Activated CD4-positive, alpha-beta T cell treated with anti-CD3 and anti-CD28 coated beads, Interleukin-2, amount 10 ng/mL, durations not matched to agents 24 days and 14 days (primary cell): ENCODE data around the gene AGBL1. TPM values are rescaled to one million over a fixed set of nuclear protein-coding genes. Genes with fewer than 3 reads are reported as not detected.

Source experiments
- DNase-seq: peaks from one replicate; pipeline ENCODE4 v3.0.0; 2022
- H3K27ac Mint-ChIP-seq: one replicate; pipeline ENCODE4 v1.8.0; 2022; ENCODE audit warnings: mild to moderate bottlenecking, mixed read lengths
- H3K27me3 Mint-ChIP-seq: one replicate; pipeline ENCODE4 v1.8.0; 2022; ENCODE audit warnings: mixed read lengths
- H3K36me3 Mint-ChIP-seq: one replicate; pipeline ENCODE4 v1.8.0; 2022; ENCODE audit warnings: low read depth, mild to moderate bottlenecking, mixed read lengths
- H3K4me1 Mint-ChIP-seq: one replicate; pipeline ENCODE4 v1.8.0; 2021; ENCODE audit warnings: mixed read lengths
- H3K4me3 Mint-ChIP-seq: one replicate; pipeline ENCODE4 v1.8.0; 2022; ENCODE audit warnings: mild to moderate bottlenecking, moderate library complexity, mixed read lengths
- H3K9me3 Mint-ChIP-seq: one replicate; pipeline ENCODE4 v1.8.0; 2021; ENCODE audit warnings: mixed read lengths
- intact Hi-C: fragments of 100-400 bp; cut with micrococcal nuclease; formaldehyde crosslinking; loops from one replicate; pipeline ENCODE4 v1.15.1; 2023
- total RNA-seq: library from RNA; stranded (reverse); gene quantifications from 2 replicates; pipeline ENCODE4 v1.2.3, GENCODE V29; 2022

The AGBL1 gene
- total RNA-seq, 1 donor from 2014 or later: not detected

GRCh38 chr15:86355361-86355760, 275.7 kb downstream of the AGBL1 start:
- intact Hi-C loops: no loop called here
- Mint-ChIP-seq H3K4me1 (no peaks in the 10 kb centered on the region), H3K4me3 (no peak overlapping the region), H3K36me3 (no peaks in the 10 kb centered on the region), H3K9me3 (no peaks in the 10 kb centered on the region), H3K27ac (no peak overlapping the region), H3K27me3 (no peaks in the 10 kb centered on the region)
- DNase-seq: no peak

- intact Hi-C loops: no loop called here
- no peaks in the 10 kb centered on the region for H3K9me3 Mint-ChIP-seq
- no peak for DNase-seq
- no peak overlapping the region for H3K27ac Mint-ChIP-seq
- H3K36me3 Mint-ChIP-seq: no peaks in the 10 kb centered on the region
- H3K27me3 Mint-ChIP-seq: no peaks in the 10 kb centered on the region
- no peak overlapping the region for H3K4me3 Mint-ChIP-seq
- H3K4me1 Mint-ChIP-seq: no peaks in the 10 kb centered on the region
Measured at GRCh38 chr15:86355801-86356200, 276.1 kb downstream of the AGBL1 start.

- Mint-ChIP-seq H3K36me3 (no peaks in the 10 kb centered on the region), H3K9me3 (no peaks in the 10 kb centered on the region), H3K4me1 (no peaks in the 10 kb centered on the region), H3K27ac (no peak overlapping the region), H3K4me3 (no peak overlapping the region), H3K27me3 (no peaks in the 10 kb centered on the region)
- DNase-seq: no peak
- intact Hi-C loops: no loop called here
Measured at GRCh38 chr15:86362555-86362954, 282.9 kb downstream of the AGBL1 start.

- no peak for DNase-seq
- Mint-ChIP-seq H3K36me3 (no peaks in the 10 kb centered on the region), H3K9me3 (peaks cover 17% of the 10 kb centered on the region), H3K4me1 (no peaks in the 10 kb centered on the region), H3K4me3 (no peak overlapping the region), H3K27ac (no peak overlapping the region), H3K27me3 (no peaks in the 10 kb centered on the region)
- intact Hi-C loops: no loop called here
Measured at GRCh38 chr15:86373147-86373546, 293.5 kb downstream of the AGBL1 start.

GRCh38 chr15:86375733-86376280, 296.1 kb downstream of the AGBL1 start:
- H3K27me3 Mint-ChIP-seq: no peaks in the 10 kb centered on the region
- no peak overlapping the region for H3K4me3 Mint-ChIP-seq
- peaks cover 17% of the 10 kb centered on the region for H3K9me3 Mint-ChIP-seq
- H3K4me1 Mint-ChIP-seq: no peaks in the 10 kb centered on the region
- no peak for DNase-seq
- intact Hi-C loops: no loop called here
- no peaks in the 10 kb centered on the region for H3K36me3 Mint-ChIP-seq
- no peak overlapping the region for H3K27ac Mint-ChIP-seq

- Mint-ChIP-seq H3K27me3 (no peaks in the 10 kb centered on the region), H3K4me1 (no peaks in the 10 kb centered on the region), H3K4me3 (no peak overlapping the region), H3K36me3 (no peaks in the 10 kb centered on the region), H3K27ac (no peak overlapping the region), H3K9me3 (peaks cover 11% of the 10 kb centered on the region)
- no peak for DNase-seq
- intact Hi-C loops: no loop called here
Measured at GRCh38 chr15:86377914-86378313, 298.2 kb downstream of the AGBL1 start.

GRCh38 chr15:86382341-86382740, 302.7 kb downstream of the AGBL1 start:
- Mint-ChIP-seq H3K36me3 (no peaks in the 10 kb centered on the region), H3K4me1 (no peaks in the 10 kb centered on the region), H3K4me3 (no peak overlapping the region), H3K9me3 (no peaks in the 10 kb centered on the region), H3K27me3 (no peaks in the 10 kb centered on the region), H3K27ac (no peak overlapping the region)
- no peak for DNase-seq
- intact Hi-C loops: no loop called here

GRCh38 chr15:86383611-86384010, 303.9 kb downstream of the AGBL1 start:
- Mint-ChIP-seq H3K27me3 (no peaks in the 10 kb centered on the region), H3K27ac (no peak overlapping the region), H3K4me3 (no peak overlapping the region), H3K9me3 (no peaks in the 10 kb centered on the region), H3K36me3 (no peaks in the 10 kb centered on the region), H3K4me1 (no peaks in the 10 kb centered on the region)
- intact Hi-C loops: no loop called here
- no peak for DNase-seq

- H3K36me3 Mint-ChIP-seq: no peaks in the 10 kb centered on the region
- H3K4me3 Mint-ChIP-seq: no peak overlapping the region
- DNase-seq: no peak
- intact Hi-C loops: no loop called here
- H3K9me3 Mint-ChIP-seq: no peaks in the 10 kb centered on the region
- no peak overlapping the region for H3K27ac Mint-ChIP-seq
- H3K27me3 Mint-ChIP-seq: no peaks in the 10 kb centered on the region
- no peaks in the 10 kb centered on the region for H3K4me1 Mint-ChIP-seq
Measured at GRCh38 chr15:86384186-86384585, 304.5 kb downstream of the AGBL1 start.

GRCh38 chr15:86392296-86392695, 312.6 kb downstream of the AGBL1 start:
- Mint-ChIP-seq H3K27ac (no peak overlapping the region), H3K4me1 (no peaks in the 10 kb centered on the region), H3K4me3 (no peak overlapping the region), H3K36me3 (no peaks in the 10 kb centered on the region), H3K27me3 (no peaks in the 10 kb centered on the region), H3K9me3 (peaks cover 4% of the 10 kb centered on the region)
- DNase-seq: no peak
- intact Hi-C loops: no loop called here

GRCh38 chr15:86392874-86393273, 313.2 kb downstream of the AGBL1 start:
- H3K9me3 Mint-ChIP-seq: peaks cover 4% of the 10 kb centered on the region
- intact Hi-C loops: no loop called here
- no peak for DNase-seq
- H3K27me3 Mint-ChIP-seq: no peaks in the 10 kb centered on the region
- H3K4me1 Mint-ChIP-seq: no peaks in the 10 kb centered on the region
- no peak overlapping the region for H3K27ac Mint-ChIP-seq
- no peaks in the 10 kb centered on the region for H3K36me3 Mint-ChIP-seq
- no peak overlapping the region for H3K4me3 Mint-ChIP-seq

GRCh38 chr15:86394866-86395265, 315.2 kb downstream of the AGBL1 start:
- Mint-ChIP-seq H3K9me3 (peaks cover 4% of the 10 kb centered on the region), H3K4me1 (no peaks in the 10 kb centered on the region), H3K27me3 (no peaks in the 10 kb centered on the region), H3K4me3 (no peak overlapping the region), H3K27ac (no peak overlapping the region), H3K36me3 (no peaks in the 10 kb centered on the region)
- no peak for DNase-seq
- intact Hi-C loops: no loop called here

GRCh38 chr15:86399041-86399954, 319.6 kb downstream of the AGBL1 start:
- no peak for DNase-seq
- Mint-ChIP-seq H3K4me3 (no peak overlapping the region), H3K4me1 (no peaks in the 10 kb centered on the region), H3K27me3 (no peaks in the 10 kb centered on the region), H3K9me3 (no peaks in the 10 kb centered on the region), H3K36me3 (no peaks in the 10 kb centered on the region), H3K27ac (no peak overlapping the region)
- intact Hi-C loops: no loop called here

GRCh38 chr15:86403221-86403620, 323.6 kb downstream of the AGBL1 start:
- Mint-ChIP-seq H3K9me3 (no peaks in the 10 kb centered on the region), H3K27ac (no peak overlapping the region), H3K36me3 (no peaks in the 10 kb centered on the region), H3K27me3 (no peaks in the 10 kb centered on the region), H3K4me3 (no peak overlapping the region), H3K4me1 (no peaks in the 10 kb centered on the region)
- intact Hi-C loops: no loop called here
- no peak for DNase-seq
